Left hindlimb (tissue), 1 donor: ENCODE data around the gene GCNT2.
"Not testable (repeated sequence)": the region's sequence is repeated elsewhere in the genome, so short reads cannot be mapped to it uniquely, and the experiment has no call there.

ENCODE experiments used
- DNase-seq: peaks from one replicate; pipeline ENCODE4 v3.0.0-alpha.2; 2018

The GCNT2 gene

GRCh38 chr6:10665595-10665994 is 144.4 kb downstream of the GCNT2 start:
- DNase-seq = not testable (repeated sequence)

GRCh38 chr6:10668126-10668917 is 147.2 kb downstream of the GCNT2 start:
- DNase-seq = no peak

- no peak for DNase-seq
These were observed 155.3 kb downstream of the GCNT2 start for GRCh38 chr6:10676403-10676802.

GRCh38 chr6:10678456-10678855 is 157.3 kb downstream of the GCNT2 start:
- DNase-seq = no peak
